HG03039 (cell line): ENCODE measurements around the gene TRAM2.
A peak's percentile ranks its signal among the peaks of the same experiment; 100 is the strongest.

ENCODE experiments used
- ATAC-seq: cut with Tn5 transposase; IDR thresholded peaks from one replicate; pipeline ENCODE4 v1.9.1; 2021; ENCODE audit warnings: mild to moderate bottlenecking, moderate library complexity; ENCODE audit not compliant: unreplicated experiment

TRAM2 gene

GRCh38 chr6:52595000-52595795, 18.3 kb upstream of the TRAM2 start:
- ATAC-seq = peak; percentile 84

- ATAC-seq = no peak
Observed at GRCh38 chr6:52594221-52594620, 17.4 kb upstream of the TRAM2 start.

- no peak for ATAC-seq
Observed at GRCh38 chr6:52591832-52592231, 15.0 kb upstream of the TRAM2 start.

DNA sequence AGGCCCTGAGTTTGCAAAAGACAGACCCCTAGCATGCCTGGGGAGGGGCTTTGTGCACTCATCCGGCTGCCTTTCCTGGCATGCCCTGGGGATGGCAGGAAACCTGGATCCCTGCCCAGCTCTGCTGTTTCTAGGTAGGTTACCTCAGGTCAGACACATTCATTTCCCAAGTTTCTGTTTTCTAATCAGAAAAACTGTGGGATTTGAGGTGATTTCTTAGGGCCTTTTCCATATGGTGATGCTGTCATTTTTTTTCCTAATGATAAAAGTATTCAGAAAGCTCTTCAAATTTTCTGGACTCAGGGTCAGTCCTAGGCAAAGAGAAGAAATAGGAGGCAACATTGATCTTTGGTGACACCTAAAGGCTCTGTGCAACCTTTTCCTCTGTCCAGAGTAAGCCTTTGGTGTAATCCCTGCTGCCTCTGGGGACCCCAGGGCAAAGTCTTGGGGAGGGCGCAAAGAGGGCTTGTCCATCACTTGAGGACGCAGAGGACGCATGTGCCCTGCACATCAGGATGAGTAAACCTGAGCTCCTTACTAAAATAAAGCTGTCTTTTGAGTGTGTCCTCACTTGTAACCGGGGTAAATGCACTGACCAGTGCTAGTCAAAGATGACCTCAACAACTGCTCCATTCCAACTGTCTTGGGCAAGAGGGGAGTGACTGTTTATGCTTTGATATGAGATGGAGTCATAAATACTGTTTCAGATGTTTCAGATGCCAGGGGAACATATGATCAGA, 13.5 kb upstream of the TRAM2 start:
- no peak for ATAC-seq

GRCh38 chr6:52588710-52589091, 11.8 kb upstream of the TRAM2 start:
- ATAC-seq = no peak

DNA sequence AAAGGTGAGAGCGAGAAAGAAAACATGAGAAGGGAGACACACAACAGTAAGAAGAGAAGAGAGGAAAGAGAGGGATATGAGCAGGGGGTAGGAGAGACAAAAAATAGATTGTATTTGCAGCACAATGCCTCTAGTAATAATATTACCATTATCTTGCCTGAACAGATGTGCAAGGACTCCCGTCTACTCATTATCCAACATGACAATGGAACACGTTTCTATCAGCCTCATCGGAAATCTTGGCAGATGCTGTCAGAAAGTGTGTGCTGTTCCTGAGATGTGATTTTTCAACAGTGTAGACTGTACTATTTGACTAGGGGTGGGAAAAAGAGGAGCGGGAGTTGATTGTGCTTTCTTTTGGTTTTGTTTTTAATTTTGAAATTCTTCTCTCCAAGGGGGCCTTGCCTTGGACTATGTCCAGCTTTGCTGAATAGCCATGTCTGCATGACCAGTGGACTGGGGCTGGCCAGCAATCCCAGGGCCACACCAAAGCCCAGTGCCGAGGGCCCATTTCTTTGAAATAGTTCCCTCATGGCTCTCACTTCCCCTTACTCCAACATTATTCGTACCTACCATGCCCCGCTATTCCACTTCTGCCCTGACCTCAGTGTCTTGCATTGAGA, 11.3 kb upstream of the TRAM2 start:
- ATAC-seq = no peak

DNA sequence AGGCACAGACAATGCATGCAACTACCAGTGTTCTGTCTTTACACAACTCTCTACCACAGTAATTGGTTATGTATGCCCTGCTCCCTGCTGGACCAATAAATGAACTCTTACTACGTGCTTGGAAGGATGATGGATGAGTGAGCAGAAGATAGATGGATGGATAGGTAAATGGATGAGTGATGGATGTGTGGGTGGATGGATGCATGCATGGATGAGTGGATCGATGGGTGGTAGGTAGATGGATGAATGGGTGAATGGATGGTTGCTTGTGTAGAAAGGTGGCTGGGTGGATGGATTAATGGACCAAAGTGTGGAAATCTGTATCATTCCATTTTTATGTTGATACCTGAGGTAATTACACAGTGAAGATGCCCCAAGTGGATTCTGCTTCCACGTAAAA, 10.1 kb upstream of the TRAM2 start:
- no peak for ATAC-seq

DNA sequence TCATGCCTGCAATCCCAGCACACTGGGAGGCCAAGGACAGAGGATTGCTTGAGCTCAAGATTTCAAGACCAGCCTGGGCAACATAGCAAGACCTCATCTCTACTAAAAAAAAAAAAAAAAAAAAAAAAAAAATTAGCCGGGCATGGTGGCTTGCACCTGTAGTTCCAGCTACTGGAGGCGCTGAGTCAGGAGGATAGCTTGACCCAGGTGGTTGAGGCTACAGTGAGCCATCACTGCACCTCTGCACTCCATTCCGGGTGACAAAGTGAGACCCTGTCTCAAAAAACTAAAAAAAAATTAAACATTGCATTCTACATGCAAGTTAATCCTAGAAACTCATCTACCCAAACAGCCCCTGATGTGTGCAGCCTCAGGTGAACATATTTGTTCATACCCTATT, 7.3 kb upstream of the TRAM2 start:
- no peak for ATAC-seq

DNA sequence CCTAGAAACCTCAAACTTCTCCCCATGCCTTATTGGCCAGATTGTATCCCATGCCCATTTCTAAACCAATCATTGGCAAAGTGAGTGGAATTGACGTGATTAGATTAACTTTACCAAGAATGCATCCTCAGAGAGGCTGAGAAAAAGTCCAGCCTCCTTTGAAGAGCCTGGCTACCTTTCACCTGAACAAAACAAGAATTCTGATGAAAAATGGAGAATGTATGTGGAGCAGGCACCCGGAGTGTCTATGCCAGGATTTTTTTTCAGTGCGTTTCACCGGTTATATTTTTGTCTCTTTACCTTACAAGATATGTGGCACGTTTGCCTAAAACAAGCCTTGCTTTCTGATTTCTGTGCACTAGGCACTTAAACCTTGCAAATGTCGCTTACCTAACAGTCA, 6.1 kb upstream of the TRAM2 start:
- ATAC-seq = no peak

DNA sequence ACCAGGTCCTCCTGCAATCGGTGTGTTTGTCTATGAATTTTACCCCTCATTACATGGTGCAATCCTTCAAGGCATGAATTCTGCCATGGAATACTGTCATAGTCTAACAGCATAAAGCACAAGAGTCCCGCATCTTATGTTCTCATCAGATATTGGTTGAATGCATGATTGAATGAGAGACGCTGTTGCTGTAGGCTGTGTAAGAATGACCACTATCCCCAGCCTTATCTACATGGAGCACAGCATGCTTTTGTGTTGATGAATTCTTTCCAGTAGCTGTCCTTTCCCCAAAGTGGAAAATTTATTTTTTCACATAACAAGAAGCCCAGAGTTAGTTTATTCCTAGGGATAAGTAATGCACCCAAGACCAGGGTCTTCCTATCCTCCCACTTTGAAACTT, 5.6 kb upstream of the TRAM2 start:
- ATAC-seq = no peak

DNA sequence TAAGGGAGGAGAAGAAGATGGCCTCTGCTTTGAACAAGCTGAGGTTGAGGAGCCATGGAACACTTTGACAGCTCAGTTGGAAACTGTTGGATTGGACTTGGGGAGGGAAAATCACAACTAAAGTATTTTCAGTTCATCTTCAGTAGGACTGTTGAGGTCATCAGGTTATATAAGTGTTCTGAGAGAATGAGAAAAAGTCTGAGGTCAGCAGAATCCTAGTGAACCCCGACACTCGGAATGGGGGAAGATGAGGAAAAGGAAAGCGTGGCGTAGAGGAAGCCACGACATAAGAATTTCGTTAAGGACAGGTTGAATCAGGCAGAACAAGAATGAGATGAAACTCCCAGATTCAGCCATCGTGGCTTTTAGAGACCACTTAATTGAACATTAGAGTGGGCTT, 4.0 kb upstream of the TRAM2 start:
- no peak for ATAC-seq

- ATAC-seq = no peak
Observed at GRCh38 chr6:52579006-52579660, 2.3 kb upstream of the TRAM2 start.

GRCh38 chr6:52577778-52578463, 1.1 kb upstream of the TRAM2 start:
- ATAC-seq = no peak

- peak; percentile 49 for ATAC-seq
Observed at GRCh38 chr6:52576392-52577021, 353 bp downstream of the TRAM2 start.

GRCh38 chr6:52576054-52576391, 837 bp downstream of the TRAM2 start:
- ATAC-seq = no peak

DNA sequence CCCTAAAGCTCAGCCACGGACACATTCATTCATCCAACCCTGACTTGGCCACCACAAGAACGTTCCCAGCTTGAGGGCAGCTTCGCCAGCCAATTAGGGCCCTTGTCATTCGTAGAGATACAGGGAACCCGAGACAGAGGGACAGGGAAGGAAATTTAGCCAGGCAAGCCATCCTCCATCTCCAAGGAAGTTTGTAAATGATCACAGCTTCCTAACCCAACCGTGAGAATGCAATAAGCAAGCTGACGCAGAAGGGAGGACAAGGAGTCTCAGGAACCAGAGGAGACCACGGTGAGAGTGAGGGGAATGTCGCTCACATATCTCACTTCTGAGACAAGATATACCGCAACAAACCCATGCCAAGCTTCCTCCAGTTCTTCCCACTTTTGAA, 1.4 kb downstream of the TRAM2 start:
- ATAC-seq = no peak

DNA sequence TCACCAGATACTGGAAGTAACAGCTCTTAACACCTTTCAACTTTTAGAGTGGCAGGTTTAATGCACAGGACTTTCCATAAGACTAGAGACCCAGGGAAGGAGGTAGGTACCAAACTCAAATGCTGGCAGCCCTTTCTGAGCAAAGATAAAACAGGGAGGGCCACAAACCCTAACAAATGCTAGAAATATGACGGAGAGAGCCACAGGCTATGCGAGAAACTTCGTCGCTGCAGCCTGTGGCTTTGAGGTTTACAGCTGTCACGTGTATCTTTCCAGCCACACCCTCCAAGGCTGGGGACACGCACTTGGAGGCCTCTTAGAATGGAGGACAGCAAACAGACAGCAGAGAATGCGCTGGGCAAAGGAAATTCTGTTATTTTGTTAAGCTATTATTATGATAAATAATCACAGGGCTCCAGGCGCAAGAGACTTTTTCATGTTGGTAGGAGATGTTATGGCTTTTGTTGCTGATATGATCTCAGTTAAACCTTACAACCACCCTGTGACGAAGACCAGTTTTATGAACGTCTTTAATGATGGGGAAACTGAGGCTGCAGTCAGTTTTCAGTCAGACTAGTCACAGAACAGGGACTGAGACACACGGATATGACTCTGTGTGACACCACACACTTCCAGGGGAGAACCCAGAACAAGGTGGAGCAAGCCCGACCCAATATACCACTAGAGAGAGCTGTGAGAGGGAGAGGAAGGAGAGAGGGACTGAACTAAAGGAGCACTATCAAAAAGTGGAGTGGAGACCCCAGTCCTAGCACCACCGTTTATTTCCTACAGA, 2.0 kb downstream of the TRAM2 start:
- ATAC-seq = peak; percentile 42

- no peak for ATAC-seq
Observed at GRCh38 chr6:52573295-52573694, 3.6 kb downstream of the TRAM2 start.

GRCh38 chr6:52572536-52572935, 4.3 kb downstream of the TRAM2 start:
- no peak for ATAC-seq
